GM12892 (cell line): ENCODE measurements around the gene HGFAC. TPM values are rescaled to one million over a fixed set of nuclear protein-coding genes. Genes with fewer than 3 reads are reported as not detected.

ENCODE experiments used
- DNase-seq: peaks from one replicate; pipeline ENCODE4 v3.0.0; 2011; ENCODE audit not compliant: insufficient read length
- FAIRE-seq: peaks from 2 replicates; lab custom pipeline; 2011; peaks lifted over from hg19 to GRCh38; lab: Jason Lieb, UNC
- POLR2A ChIP-seq: IDR thresholded peaks from 2 replicates; pipeline ENCODE4 v1.6.1; 2011; ENCODE audit warnings: low read depth, low read length, control low read depth
- POLR2AphosphoS5 ChIP-seq: IDR thresholded peaks from 2 replicates; pipeline ENCODE4 v1.6.1; 2011; ENCODE audit warnings: low read depth, low read length, control low read depth
- TAF1 ChIP-seq: IDR thresholded peaks from 2 replicates; pipeline ENCODE4 v1.6.1; 2011; ENCODE audit warnings: low read depth, mild to moderate bottlenecking, control low read depth, low read length, borderline replicate concordance
- polyA plus RNA-seq: library from polyadenylated mRNA; unstranded; fragments of >200 nt; gene quantifications from one replicate; pipeline ENCODE4 v1.2.1, GENCODE V29; 2012; ENCODE audit warnings: missing spikeins, inconsistent platforms; ENCODE audit not compliant: missing spikeins

HGFAC gene
- not detected for polyA plus RNA-seq

- DNase-seq (no peak), FAIRE-seq (no peak)
- no peak for TF ChIP-seq POLR2A
- TF ChIP-seq POLR2AphosphoS5 = no peak
- no peak for TF ChIP-seq TAF1
Measured at GRCh38 chr4:3441501-3442459, at the start of gene HGFAC. TSS of gene HGFAC (plus strand) at chr4:3441968. CDS start at chr4:3442002, 34 bp downstream.

- TF ChIP-seq POLR2A (no peak), TAF1 (no peak), POLR2AphosphoS5 (no peak)
- DNase-seq = no peak
- FAIRE-seq = no peak
Measured at GRCh38 chr4:3392321-3392720, 49.4 kb upstream of the HGFAC start.

- DNase-seq (no peak), FAIRE-seq (no peak)
Measured at GRCh38 chr4:3393171-3393570, 48.6 kb upstream of the HGFAC start.

GRCh38 chr4:3396600-3396999 is 45.2 kb upstream of the HGFAC start:
- DNase-seq (no peak), FAIRE-seq (no peak)
- TF ChIP-seq POLR2AphosphoS5 (no peak), TAF1 (no peak), POLR2A (no peak)

More at GRCh38 chr4:3393171-3393570, 48.6 kb upstream of the HGFAC start:
- TF ChIP-seq POLR2AphosphoS5 (no peak), POLR2A (no peak), TAF1 (no peak)

- FAIRE-seq (no peak), DNase-seq (no peak)
- TF ChIP-seq POLR2AphosphoS5 (no peak), TAF1 (no peak), POLR2A (no peak)
Measured at GRCh38 chr4:3397128-3397527, 44.6 kb upstream of the HGFAC start.

GRCh38 chr4:3399277-3400194 is 42.2 kb upstream of the HGFAC start:
- FAIRE-seq (no peak), DNase-seq (no peak)
- TF ChIP-seq TAF1 (no peak), POLR2AphosphoS5 (no peak), POLR2A (no peak)

GRCh38 chr4:3401436-3402171 is 40.2 kb upstream of the HGFAC start:
- TF ChIP-seq POLR2A (no peak), POLR2AphosphoS5 (no peak), TAF1 (no peak)
- no peak for DNase-seq
- FAIRE-seq = no peak

- FAIRE-seq (no peak), DNase-seq (no peak)
- TF ChIP-seq POLR2AphosphoS5 (no peak), TAF1 (no peak), POLR2A (no peak)
Measured at GRCh38 chr4:3402491-3403347, 39.0 kb upstream of the HGFAC start.

GRCh38 chr4:3403348-3403906 is 38.3 kb upstream of the HGFAC start:
- FAIRE-seq = no peak
- no peak for DNase-seq
- TF ChIP-seq POLR2AphosphoS5 (no peak), TAF1 (no peak), POLR2A (no peak)
